H9 (cell line): Measurements from ENCODE around the gene FCF1. TPM values are rescaled to one million over a fixed set of nuclear protein-coding genes. Genes with fewer than 3 reads are reported as not detected.

Source experiments
- DNase-seq: peaks from one replicate; pipeline ENCODE4 v3.0.0-alpha.2; 2017
- H2AFZ ChIP-seq: one replicate; pipeline ENCODE4 v1.6.1; 2013; ENCODE audit warnings: mild to moderate bottlenecking, low read length, control low read depth, moderate library complexity
- H2AK5ac ChIP-seq: 2 replicates; pipeline ENCODE4 v1.6.1; 2013; ENCODE audit warnings: low read length, control low read depth, mixed read lengths; ENCODE audit not compliant: insufficient read length
- H2BK120ac ChIP-seq: one replicate; pipeline ENCODE4 v1.6.1; 2013; ENCODE audit warnings: low read depth, mild to moderate bottlenecking, low read length, control low read depth, inconsistent platforms; ENCODE audit not compliant: poor library complexity, severe bottlenecking
- H2BK12ac ChIP-seq: 2 replicates; pipeline ENCODE4 v1.6.1; 2013; ENCODE audit warnings: low read length, control low read depth, mixed read lengths, low read depth; ENCODE audit not compliant: insufficient read length
- H2BK15ac ChIP-seq: 2 replicates; pipeline ENCODE4 v1.6.1; 2013; ENCODE audit warnings: low read depth, low read length, control low read depth
- H2BK20ac ChIP-seq: one replicate; pipeline ENCODE4 v1.6.1; 2013; ENCODE audit warnings: low read depth, mild to moderate bottlenecking, low read length, control low read depth, inconsistent platforms; ENCODE audit not compliant: poor library complexity, severe bottlenecking
- H2BK5ac ChIP-seq: 2 replicates; pipeline ENCODE4 v1.6.1; 2013; ENCODE audit warnings: low read length, control low read depth, mixed read lengths; ENCODE audit not compliant: insufficient read length
- H3K14ac ChIP-seq: 2 replicates; pipeline ENCODE4 v1.6.1; 2013; ENCODE audit warnings: low read length, control low read depth; ENCODE audit not compliant: insufficient read depth
- H3K18ac ChIP-seq: 2 replicates; pipeline ENCODE4 v1.6.1; 2013; ENCODE audit warnings: low read depth, mild to moderate bottlenecking, mixed read lengths, low read length, control low read depth; ENCODE audit not compliant: insufficient read length
- H3K23ac ChIP-seq: 2 replicates; pipeline ENCODE4 v1.6.1; 2013; ENCODE audit warnings: low read length, control low read depth, mixed read lengths, low read depth; ENCODE audit not compliant: insufficient read length
- H3K23me2 ChIP-seq: 2 replicates; pipeline ENCODE4 v1.6.1; 2013; ENCODE audit warnings: low read depth, mild to moderate bottlenecking, mixed read lengths, low read length, control low read depth; ENCODE audit not compliant: insufficient read length, poor library complexity, severe bottlenecking
- H3K27ac ChIP-seq: 2 replicates; pipeline ENCODE4 v1.5.1; 2013; ENCODE audit warnings: low read length, control low read depth, mixed read lengths, low read depth; ENCODE audit not compliant: insufficient read length
- H3K27me3 ChIP-seq: 2 replicates; pipeline ENCODE4 v1.6.1; 2013; ENCODE audit warnings: low read length, control low read depth, inconsistent platforms; ENCODE audit not compliant: insufficient read depth
- H3K4ac ChIP-seq: 2 replicates; pipeline ENCODE4 v1.6.1; 2013; ENCODE audit warnings: low read depth, mild to moderate bottlenecking, control low read depth, inconsistent platforms, low read length, moderate library complexity
- H3K4me1 ChIP-seq: 2 replicates; pipeline ENCODE4 v1.6.1; 2013; ENCODE audit warnings: low read length, control low read depth, inconsistent platforms; ENCODE audit not compliant: insufficient read depth
- H3K4me2 ChIP-seq: 2 replicates; pipeline ENCODE4 v1.6.1; 2013; ENCODE audit warnings: low read length, control low read depth, mixed read lengths; ENCODE audit not compliant: insufficient read length, insufficient read depth
- H3K56ac ChIP-seq: 2 replicates; pipeline ENCODE4 v1.6.1; 2013; ENCODE audit warnings: low read depth, mild to moderate bottlenecking, mixed read lengths, low read length, control low read depth; ENCODE audit not compliant: insufficient read length
- H3K79me1 ChIP-seq: 2 replicates; pipeline ENCODE4 v1.6.1; 2013; ENCODE audit warnings: low read depth, mild to moderate bottlenecking, moderate library complexity, low read length, control low read depth, inconsistent platforms; ENCODE audit not compliant: insufficient read depth, poor library complexity, severe bottlenecking
- H3K79me2 ChIP-seq: 2 replicates; pipeline ENCODE4 v1.6.1; 2013; ENCODE audit warnings: low read length, control low read depth, inconsistent platforms; ENCODE audit not compliant: insufficient read depth
- H3K9ac ChIP-seq: 2 replicates; pipeline ENCODE4 v1.6.1; 2013; ENCODE audit warnings: low read length, control low read depth, mixed read lengths; ENCODE audit not compliant: insufficient read length; ENCODE audit errors: extremely low read depth
- H3K9me3 ChIP-seq: one replicate; pipeline ENCODE4 v1.6.1; 2013; ENCODE audit warnings: low read depth, low read length, inconsistent platforms; ENCODE audit not compliant: control insufficient read depth
- H3T11ph ChIP-seq: one replicate; pipeline ENCODE4 v1.6.1; 2013; ENCODE audit warnings: mild to moderate bottlenecking, low read length, control low read depth, inconsistent platforms
- H4K20me1 ChIP-seq: one replicate; pipeline ENCODE4 v1.6.1; 2013; ENCODE audit not compliant: control insufficient read depth, insufficient read length, insufficient read depth
- H4K5ac ChIP-seq: 2 replicates; pipeline ENCODE4 v1.6.1; 2013; ENCODE audit warnings: low read depth, mild to moderate bottlenecking, mixed read lengths, low read length, control low read depth; ENCODE audit not compliant: insufficient read length
- H4K8ac ChIP-seq: replicated peaks from 2 replicates; pipeline ENCODE4 v1.6.1; 2013; ENCODE audit warnings: low read length, control low read depth, mixed read lengths, low read depth; ENCODE audit not compliant: insufficient read length
- H4K91ac ChIP-seq: 2 replicates; pipeline ENCODE4 v1.6.1; 2013; ENCODE audit warnings: low read depth, mild to moderate bottlenecking, moderate library complexity, mixed read lengths, low read length, control low read depth; ENCODE audit not compliant: insufficient read length
- H3K27ac Mint-ChIP-seq, 3 experiments: 2 replicates in 2 of 3; 3 replicates in 1 of 3; pipeline ENCODE4 v1.8.0; 2020 to 2021; ENCODE audit warnings: mixed read lengths in 3 of 3, mild to moderate bottlenecking in 1 of 3, moderate library complexity in 1 of 3
- H3K27me3 Mint-ChIP-seq: 2 replicates; pipeline ENCODE4 v1.8.0; 2021; ENCODE audit warnings: low read depth, mild to moderate bottlenecking, moderate library complexity, mixed read lengths
- H3K36me3 Mint-ChIP-seq, 3 experiments: 2 replicates in 2 of 3; 3 replicates in 1 of 3; pipeline ENCODE4 v1.8.0; 2020 to 2021; ENCODE audit warnings: low read depth in 3 of 3, mixed read lengths in 3 of 3; ENCODE audit not compliant: insufficient read depth in 1 of 3
- H3K4me1 Mint-ChIP-seq, 2 experiments: 2 replicates each; pipeline ENCODE4 v1.8.0; 2020; ENCODE audit warnings: mixed read lengths in 2 of 2
- H3K4me3 Mint-ChIP-seq, 2 experiments: 2 replicates in 1 of 2; 3 replicates in 1 of 2; pipeline ENCODE4 v1.8.0; 2020 to 2021; ENCODE audit warnings: mild to moderate bottlenecking in 2 of 2, mixed read lengths in 2 of 2, moderate library complexity in 1 of 2
- H3K9me3 Mint-ChIP-seq, 2 experiments: 2 replicates in 1 of 2; 3 replicates in 1 of 2; pipeline ENCODE4 v1.8.0; 2020; ENCODE audit warnings: mild to moderate bottlenecking in 2 of 2, mixed read lengths in 2 of 2, moderate library complexity in 1 of 2
- CTCF ChIP-seq: fragments of 200-600 bp; sonication (generic); conservative IDR thresholded peaks from 3 replicates; pipeline ENCODE4 v1.8.0; 2021; ENCODE audit warnings: antibody characterized with exemption, mild to moderate bottlenecking
- WGBS: extraction: QIAGEN DNeasy Blood & Tissue Kit; methylation state at CpG from one replicate; pipeline ENCODE4 v1.1.7; 2013; ENCODE audit warnings: missing lambda C conversion rate, low lambda C conversion rate, mixed read lengths; ENCODE audit not compliant: insufficient read length; ENCODE audit errors: extremely low coverage; 5-methylcytosine and 5-hydroxymethylcytosine counted together
- total RNA-seq: library from RNA; stranded (reverse); gene quantifications from 2 replicates; pipeline ENCODE4 v1.2.1, GENCODE V29; 2021

Gene FCF1
- total RNA-seq, 1 experiment from 2014 or later = 87.7 TPM

- no CpG with 5 or more reads among the region's 4 CpGs for WGBS
- no peak overlapping the region for H3K4ac ChIP-seq
- no peak overlapping the region for H3K4me2 ChIP-seq
- no peak overlapping the region for H3K56ac ChIP-seq
- H4K8ac ChIP-seq = no peak overlapping the region
- no peak overlapping the region for H3K14ac ChIP-seq
- no peak for DNase-seq
- H3T11ph ChIP-seq = no peak overlapping the region
- H3K27ac ChIP-seq = no peak overlapping the region
- no peak overlapping the region for H2AK5ac ChIP-seq
- Mint-ChIP-seq H3K27ac (no peak overlapping the region), H3K4me3 (no peak overlapping the region), H3K4me1 (no peaks in the 10 kb centered on the region), H3K27me3 (no peaks in the 10 kb centered on the region), H3K9me3 (no peaks in the 10 kb centered on the region), H3K36me3 (peaks cover 8 to 40% (median 37%) of the 10 kb centered on the region in 3 experiments; a peak in 6 of 7 replicates)
- no peak overlapping the region for H3K18ac ChIP-seq
- no peak overlapping the region for H2BK15ac ChIP-seq
- H2BK12ac ChIP-seq = no peak overlapping the region
- no peaks in the 10 kb centered on the region for H3K27me3 ChIP-seq
- no peaks in the 10 kb centered on the region for H3K9me3 ChIP-seq
- no peak overlapping the region for H2AFZ ChIP-seq
- H4K5ac ChIP-seq = no peak overlapping the region
- no peaks in the 10 kb centered on the region for H4K20me1 ChIP-seq
- TF ChIP-seq CTCF = no peak
- H2BK5ac ChIP-seq = no peak overlapping the region
- H3K23ac ChIP-seq = no peak overlapping the region
- H3K4me1 ChIP-seq = no peaks in the 10 kb centered on the region
- H2BK20ac ChIP-seq = no peak overlapping the region
- H3K79me1 ChIP-seq = no peaks in the 10 kb centered on the region
- no peak overlapping the region for H3K9ac ChIP-seq
- no peaks in the 10 kb centered on the region for H3K23me2 ChIP-seq
- no peaks in the 10 kb centered on the region for H3K79me2 ChIP-seq
- H2BK120ac ChIP-seq = no peak overlapping the region
- H4K91ac ChIP-seq = no peak overlapping the region
These were observed 24.9 kb downstream of the FCF1 start for GRCh38 chr14:74737753-74738325.
